NCI-H1105 treated with DMSO at 0.1 percent for 48 hours (cell line): ENCODE measurements around the gene PTPRN2.

Experiments
- DNase-seq: peaks from one replicate; lab custom pipeline; 2025; lab: John Stamatoyannopoulos, UW

Gene PTPRN2

DNA sequence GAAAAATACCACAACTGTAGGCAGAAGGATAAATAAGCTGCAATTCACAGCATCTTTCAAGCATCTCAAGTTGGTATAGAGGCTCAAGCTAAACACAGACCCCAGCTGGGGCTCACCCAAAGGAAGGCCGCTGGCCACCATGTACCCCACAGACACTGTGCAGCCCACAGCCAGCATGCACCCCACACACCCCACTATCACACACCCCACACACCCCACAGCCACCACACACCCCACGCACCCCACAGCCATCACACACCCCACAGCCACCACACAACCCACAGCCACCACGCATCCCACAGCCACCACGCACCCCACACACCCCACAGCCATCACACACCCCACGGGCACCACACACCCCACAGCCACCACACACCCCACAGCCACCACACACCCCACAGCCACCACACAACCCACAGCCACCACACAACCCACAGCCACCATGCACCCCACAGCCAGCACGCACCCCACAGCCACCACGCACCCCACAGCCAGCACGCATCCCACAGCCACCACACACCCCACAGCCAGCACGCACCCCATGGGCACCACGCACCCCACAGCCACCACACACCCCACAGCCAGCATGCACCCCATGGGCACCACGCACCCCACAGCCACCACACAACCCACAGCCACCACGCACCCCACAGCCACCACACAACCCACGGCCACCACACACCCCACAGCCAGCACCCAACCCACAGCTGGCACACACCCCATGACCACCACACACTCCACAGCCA is 1036.1 kb downstream of the PTPRN2 start:
- no peak for DNase-seq

DNA sequence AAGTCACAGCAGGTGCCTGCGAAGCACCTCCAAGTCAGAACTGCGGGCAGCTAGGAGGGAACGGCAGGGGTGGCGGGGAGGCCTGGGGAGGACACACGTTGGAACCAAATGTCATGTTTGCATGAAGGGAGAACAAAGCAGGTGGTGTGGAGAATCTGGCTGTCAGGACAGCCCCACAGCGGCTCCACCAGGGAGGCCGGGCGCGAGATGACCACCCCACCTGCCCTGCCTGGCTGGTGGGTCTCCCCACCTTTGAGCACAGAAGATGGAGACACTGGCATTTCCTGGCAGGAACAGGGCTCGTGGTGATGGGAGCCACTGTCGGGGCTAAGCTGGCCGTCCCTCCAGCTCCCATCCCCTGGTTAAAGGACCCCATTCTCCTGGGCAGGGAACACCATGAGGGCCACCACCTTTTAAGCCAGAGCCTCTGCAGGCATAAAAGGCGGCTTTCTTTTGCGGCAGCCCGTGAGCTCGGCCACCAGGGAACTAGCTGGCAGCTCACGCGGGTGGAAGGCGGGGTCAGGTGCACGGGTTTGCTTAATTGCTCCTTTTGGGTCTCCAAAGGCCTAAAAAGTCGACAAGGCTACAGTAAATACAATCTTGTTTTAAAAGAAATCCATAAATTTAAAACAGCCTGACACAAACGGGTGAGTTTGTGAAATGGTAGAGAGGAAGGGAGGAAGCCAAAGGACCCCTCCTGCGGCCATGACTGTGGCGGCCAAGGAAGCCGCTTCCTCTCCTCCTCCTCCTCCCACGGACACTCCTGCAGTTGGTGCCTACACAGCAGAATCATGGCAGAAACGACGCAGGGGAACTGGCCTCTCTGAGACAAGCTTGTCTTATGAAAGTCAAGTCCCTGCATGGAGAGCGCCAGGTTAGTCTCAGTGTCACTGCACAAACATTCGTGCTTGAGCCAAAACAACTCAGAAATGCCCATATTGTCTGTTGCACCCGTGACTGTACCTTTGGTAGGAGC is 1037.0 kb downstream of the PTPRN2 start:
- DNase-seq, result no peak

DNA sequence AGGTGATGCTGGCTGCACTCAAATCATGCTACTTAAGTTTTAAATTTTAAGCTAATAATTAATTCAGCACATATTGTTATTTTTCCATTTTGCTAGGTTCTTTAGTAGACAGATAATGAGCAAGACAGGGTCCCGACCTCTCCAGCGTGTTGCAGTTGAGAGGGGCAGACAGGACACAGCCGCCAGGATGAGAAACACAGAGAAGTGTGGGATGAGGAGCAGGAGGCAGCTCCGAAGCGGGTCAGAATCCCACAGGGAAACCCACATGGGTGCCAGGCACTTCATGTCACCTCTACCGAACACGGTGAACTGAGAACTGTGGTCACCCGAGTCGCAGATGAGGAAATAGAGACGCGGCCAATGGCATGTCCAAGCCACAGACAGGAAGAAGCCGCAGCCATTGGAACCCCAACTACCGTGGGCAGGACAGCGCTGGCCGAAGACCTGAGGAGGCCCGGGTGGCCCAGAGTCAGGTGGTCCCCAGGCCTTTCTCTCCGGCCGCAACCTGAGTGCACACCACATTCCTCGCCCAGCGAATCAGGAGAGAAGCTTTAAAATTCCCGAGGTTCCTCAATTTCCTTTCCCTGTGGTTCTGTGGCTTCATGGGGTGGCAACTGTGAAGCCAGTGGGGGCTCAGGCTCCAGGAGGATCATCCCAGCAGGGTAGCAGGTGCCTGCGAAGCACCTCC is 1037.9 kb downstream of the PTPRN2 start:
- DNase-seq, result no peak

DNA sequence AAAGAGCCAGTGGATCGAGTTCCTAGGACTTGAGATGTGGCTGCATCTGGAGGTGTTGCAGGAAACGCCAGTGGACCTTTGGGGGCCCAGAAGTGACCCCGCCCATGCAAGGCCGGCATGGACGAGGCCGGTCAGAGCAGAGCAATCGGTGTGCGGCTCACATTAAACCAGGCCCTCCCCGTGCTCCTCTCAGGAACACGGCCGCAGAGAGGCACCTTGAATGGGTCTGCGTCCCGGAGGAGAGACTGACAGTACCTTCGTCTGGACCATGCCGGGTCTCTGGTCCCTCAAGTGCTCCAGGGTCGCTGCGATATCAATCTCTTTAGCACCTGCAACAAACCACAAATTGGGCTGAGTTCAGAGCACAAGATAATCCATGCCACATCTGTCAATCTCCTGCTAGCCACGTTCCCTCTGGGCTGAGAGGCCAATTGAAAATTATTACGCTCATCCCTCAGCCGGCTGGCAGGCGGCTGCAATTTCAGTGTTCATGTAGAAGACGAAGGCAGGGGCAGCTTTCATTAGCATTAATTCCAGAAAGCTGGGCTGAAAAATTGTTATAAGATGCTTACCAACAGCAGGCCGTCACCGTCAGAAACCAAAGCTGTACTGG is 1038.8 kb downstream of the PTPRN2 start:
- no peak for DNase-seq

DNA sequence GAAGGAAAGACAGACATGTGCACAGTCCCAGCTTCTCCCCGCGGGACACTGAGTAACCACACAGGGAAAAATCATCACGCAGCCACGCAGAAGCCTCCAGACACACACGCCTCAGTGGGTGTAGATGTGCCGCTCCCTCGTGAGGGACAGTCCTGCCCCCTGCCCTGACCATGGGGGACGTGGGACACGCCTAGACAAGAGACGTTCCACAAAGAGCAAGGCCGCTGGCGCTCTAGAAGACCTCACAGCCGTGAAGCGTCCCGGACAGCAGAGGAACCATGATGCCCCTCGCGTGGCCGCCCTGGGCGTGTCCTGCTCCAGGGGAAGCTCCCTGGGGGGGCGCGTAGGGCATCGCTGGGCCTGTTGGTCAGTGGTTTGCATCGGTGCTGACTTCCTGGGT is 1040.0 kb downstream of the PTPRN2 start:
- no peak for DNase-seq

DNA sequence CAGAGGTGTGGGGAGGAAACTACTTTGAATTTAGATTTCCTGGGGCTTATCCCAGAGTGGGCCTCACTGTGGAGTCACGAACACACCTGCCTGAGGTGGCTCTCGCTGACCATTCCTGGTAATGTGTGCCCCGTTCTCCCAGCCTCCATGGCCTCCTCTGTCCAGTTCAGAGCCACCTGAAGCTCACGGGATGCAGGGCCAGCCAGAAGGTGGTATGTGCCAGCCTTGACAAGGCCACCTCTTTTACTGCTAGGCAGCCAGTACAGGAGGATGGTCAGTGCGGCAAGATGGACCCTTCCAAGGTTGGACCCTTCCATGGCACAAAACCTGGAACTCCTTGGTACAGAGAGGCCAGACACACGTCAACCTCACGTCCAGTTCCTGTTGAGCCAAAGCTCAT is 1040.5 kb downstream of the PTPRN2 start:
- no peak for DNase-seq

DNA sequence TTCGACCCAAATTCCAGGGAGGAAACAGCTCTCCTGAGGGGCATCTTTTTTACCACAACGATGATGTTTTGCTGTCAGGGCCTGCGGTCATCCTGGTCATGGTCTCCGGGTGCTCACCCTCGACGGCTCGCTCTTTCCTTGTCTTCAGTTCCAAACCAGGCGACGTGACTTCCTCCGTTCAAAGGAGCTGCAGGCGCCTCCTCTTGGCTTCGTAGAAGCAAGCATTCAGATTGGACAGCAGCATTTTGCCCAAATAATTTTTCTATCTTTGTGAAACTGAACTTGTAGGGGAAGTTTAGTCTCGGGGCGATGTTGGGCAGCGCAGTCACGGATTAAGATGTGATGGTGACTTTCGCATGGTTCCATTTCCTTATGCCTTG is 1042.0 kb downstream of the PTPRN2 start:
- no peak for DNase-seq

DNA sequence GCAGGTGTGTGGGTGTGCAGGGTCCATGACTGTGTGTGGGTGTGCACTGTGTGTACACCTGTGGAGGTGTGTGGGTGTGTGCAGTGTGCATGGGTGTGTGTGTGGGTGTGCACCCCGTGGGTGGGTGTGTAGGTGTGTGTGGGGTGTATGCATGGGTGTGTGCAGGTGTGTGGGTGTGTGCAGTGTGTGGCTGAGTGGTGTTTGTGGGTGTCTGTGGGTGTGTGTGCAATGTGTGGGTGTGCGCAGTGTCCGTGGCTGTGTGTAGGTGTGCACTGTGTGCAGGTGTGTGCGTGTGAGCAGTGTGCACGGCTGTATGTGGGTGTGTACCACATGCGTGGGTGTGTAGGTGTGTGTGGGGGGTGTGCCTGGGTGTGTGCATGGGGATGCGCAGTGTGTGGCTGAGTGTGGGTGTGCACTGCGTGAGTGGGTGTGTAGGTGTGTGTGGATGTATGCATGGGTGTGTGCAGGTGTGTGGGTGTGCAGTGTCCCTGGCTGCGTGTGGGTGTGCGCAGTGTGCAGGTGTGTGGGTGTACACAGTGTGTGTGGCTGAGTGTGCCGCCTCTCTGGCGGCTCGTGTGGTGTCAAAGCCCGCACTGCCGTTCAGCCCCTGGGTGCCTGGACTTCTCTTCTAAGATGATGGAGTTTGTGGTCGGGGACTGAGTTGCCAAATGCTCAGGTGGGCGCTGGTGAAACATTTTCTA is 1042.5 kb downstream of the PTPRN2 start:
- no peak for DNase-seq

DNA sequence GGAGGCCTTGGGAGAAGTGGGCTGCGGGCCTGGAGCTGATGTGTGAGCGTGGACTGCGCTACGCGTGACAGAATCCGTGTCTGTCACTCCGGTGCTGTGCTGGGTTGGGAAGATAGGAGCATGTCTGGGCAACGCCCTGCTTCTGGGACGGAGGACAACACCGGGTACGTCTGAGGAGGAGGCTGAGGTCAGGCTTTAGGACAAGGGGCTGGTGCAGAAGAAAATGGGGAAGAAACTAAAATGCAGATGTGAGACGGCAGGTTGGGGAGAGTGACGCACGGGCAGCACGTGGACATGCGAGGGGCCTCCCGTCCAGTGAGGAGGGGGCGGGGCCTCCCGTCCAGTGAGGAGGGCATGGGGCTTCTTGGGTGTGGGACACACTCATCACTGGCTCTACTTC is 1043.4 kb downstream of the PTPRN2 start:
- DNase-seq, result no peak

DNA sequence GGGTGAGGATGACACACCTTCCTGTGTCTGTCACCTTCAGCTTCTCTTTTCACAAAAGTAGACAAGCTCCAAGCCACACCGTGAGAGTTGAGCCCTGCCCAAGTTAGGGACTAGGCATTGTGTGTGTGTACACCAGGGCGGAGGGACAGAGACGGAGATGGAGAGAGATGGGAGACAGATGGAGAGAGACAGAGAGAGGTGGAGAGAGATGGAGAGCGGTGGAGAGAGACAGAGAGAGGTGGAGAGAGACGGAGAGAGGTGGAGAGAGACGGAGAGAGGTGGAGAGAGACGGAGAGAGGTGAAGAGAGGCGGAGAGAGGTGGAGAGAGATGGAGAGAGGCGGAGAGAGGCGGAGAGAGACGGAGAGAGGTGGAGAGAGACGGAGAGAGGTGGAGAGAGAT is 1043.8 kb downstream of the PTPRN2 start:
- DNase-seq, result no peak

DNA sequence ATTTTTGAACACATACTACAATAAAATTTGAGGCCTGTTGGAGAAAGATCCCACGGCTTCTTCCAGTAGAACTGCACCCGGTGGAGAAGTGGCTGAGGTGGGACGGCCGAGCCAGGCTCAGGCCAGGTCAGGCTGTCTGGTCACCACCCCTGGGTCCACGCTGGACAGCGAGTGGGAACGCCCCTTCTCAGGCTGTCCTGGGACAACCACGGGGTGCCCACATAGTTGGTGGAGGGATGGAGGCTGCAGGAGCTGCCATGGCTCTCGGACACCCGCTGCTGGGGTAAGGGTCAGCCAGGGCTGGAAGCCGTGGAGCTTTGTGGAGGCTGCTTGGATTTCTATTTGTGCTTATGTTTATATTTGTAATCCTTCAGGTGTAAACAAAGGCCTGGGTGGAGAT is 1044.3 kb downstream of the PTPRN2 start:
- no peak for DNase-seq

DNA sequence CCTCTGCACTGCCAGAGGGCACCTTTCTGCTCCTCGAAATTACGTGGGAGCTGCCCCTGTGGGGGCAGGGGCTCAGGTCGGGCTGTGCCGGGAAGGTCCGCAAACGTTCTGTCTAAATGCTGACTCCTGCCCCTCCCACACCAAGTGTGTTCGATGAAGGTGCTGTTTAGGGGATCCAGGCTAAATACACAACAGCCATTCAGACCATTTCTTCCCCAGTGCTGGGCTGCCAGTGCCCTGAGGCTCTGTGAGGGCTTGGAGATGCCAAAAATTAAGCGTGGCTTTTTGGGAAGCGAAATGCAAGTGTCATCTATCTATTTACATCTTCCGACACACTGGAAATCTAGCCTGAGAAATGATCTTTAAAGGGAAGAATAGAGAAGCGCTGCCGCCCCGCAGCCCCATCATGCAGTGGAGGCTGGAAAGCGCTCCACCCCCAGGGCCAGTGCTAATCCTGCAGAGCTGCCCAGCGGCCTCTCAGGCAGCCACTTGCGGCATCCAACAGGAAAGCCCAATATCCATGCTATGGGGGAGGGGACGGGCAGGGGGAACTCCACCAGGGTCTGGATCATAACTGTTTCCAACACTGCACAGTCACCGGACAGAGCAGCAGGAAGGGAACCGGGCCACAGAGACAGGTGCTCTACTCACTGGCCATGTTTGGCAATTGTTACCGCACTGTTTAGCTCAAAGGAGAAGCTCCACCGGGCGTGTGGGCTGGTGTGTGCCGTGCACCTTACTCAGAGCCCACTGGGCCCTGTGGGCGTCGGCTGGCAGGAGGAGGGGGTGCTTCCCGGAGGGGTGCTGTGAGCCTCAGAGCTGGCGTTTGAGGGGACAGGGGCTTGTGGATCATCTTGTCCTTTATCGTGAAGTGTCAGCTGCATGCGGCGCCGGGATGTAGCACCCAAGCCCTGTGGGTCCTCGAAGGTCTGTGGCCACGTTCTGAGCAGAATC is 1045.3 kb downstream of the PTPRN2 start:
- no peak for DNase-seq

DNA sequence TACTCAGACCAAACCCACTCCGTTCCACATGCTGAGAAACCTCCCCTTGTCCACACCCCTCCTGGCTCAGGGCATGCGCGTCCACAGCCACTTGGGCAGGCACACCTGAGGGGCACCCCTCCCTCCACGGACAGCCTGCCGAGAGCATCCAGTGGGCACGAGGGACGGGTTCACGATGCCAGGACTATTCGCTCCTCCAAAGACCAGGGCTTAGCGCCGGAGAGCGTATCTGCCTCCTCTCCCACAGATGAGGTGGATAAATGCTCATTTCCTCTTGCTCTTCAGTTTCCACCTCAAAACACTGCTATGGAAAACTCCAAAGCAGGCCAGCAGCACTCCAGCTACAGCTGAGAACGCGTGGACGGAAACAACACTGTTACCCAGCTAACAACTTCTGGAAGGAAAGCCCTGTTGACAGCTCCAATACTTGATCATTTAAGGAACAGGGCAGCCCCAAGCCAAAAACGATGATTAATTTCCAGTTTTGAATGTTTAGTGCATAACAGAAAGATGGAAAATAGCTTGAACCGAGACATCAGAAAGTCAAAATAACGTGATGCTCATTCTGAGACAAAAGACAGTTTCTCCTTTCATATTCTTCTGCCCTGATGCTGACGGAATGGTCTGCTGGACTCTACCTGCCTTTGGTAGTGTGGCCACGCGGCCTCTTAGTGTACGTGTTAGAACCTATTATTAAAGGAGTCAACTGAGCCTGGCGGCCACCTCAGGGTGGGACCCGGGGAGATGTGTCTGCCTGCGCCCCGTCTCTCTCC is 1046.1 kb downstream of the PTPRN2 start:
- DNase-seq, result no peak

DNA sequence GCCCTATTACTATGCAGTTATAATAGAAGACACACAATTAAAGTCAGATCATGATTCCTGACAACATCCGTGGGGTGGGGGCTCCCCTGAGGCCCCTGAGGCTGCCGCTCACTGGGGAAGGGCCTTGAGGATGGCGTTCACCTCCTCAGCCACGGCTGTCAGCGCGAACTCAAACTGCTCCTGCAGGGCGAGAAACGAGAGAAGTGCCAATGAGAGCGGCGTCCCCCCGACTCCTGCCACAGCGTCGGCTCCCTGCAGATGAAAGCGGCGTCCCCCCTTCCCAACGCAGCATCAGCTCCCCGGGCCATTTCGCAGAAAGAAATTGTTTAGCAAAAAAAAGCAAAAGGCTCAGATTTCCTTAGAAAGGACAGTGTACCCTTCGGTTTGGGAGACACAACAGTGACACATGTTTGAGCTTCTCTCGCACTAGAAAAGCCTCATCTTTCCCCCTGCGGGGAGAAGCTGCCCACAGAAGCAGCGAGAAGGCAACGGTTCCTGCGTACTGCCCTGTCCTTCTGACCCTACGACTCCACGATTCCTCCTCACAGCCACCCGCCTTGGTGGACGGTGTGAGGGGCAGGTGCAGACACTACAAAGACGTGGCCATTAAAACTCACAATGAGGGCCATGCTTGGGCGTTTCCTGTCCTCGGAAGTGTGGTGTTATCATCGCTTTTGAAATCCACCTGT is 1046.9 kb downstream of the PTPRN2 start:
- DNase-seq, result no peak

DNA sequence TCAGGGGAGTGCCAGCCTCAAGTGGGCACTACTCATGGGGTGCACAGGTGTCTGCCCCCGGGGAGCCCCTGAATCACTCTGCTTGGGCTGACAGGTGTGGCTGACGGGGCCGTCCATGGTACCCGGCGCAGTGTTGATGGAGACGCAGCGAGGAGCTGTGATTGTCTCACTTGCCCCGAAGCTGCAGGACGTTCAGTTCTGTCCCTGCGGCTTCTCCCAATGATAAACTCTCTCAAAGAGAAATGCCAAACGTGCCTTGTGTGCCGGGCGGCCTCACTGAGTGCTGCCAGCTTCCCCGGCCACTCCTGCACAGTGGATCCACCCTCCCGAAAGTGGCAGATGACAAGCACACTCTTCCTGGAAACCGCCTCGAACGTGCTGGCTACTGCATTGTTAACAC is 1047.6 kb downstream of the PTPRN2 start:
- no peak for DNase-seq

DNA sequence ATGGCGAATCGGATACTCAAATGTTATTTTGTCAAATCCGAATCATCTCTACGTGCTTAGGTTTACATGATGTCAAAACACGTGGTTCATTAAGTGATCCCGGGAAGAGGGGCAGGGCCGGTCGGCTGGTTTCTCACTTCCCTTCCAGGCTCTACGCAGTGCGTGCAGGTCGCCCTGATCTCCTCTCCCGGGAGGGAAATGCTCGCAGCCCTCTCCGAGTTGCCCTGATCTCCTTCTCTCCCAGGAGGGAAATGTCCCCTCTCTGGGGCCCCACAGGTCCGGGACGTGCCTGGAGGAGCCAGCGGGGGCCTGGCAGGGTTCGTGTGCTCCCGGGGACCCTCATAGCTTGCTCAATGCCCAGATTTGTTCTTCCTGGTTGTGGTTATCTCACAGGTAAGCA is 1048.1 kb downstream of the PTPRN2 start:
- no peak for DNase-seq

DNA sequence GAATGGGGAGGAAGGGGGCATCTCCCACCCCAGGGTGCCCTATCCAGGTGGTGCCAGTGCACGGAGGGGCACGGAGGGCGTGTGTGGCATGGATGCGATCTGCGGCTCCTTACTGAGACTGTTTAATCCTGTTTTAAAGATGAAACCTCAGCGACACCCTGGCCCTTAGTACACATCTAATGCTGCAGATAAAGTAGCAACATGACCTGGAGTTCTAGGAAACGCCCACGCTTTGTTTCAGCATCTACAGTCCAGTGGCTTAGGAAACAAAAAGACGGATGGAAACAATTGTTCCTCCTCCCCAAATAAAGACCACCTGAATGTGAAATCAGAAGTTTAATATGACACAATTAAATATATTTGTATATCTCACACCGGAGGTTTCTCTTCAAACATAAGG is 1048.9 kb downstream of the PTPRN2 start:
- DNase-seq, result no peak

DNA sequence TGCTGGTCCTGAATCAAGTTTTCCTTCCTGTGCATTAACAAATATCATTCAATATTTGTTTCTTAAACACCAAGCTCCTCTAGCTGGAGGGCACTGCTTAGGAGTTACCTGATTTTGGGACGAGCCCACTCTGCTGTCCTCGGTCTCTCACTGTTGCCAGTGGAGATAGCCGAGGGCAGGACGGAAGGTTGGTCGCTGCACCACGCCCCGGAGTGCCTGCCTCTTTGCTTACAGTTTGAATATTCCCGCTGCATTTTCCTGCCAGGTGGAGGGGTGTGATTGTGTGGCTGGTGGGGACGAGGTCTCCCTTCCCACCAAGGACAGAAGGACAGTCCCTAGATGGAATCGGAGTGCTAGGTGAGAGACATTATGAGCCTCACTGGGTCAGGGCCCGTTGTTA is 1049.3 kb downstream of the PTPRN2 start:
- no peak for DNase-seq

DNA sequence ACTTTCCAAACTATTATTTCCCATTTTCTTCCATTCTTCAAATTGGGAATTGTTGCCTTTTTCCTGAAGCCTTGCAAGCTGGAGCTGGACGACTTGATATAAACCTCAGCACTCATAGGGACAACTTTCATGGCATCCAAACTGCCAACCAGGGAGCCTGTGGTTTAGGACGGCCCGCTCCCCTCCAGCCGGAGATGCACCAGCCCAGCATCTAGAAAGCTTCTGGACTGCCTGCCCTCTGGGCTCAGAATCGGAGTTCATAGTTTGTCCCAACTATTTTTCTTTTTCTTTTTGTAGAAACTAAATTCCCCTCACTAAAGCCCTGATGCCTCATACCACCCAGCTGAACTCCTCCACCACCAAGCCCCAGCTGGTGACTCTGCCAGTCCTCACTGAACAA is 1050.6 kb downstream of the PTPRN2 start:
- DNase-seq, result no peak
